PC-3 (cell line): ENCODE measurements around the gene CHTOP. TPM values are rescaled to one million over a fixed set of nuclear protein-coding genes. Genes with fewer than 3 reads are reported as not detected.

Experiments
- ATAC-seq: fragments of 200-7000 bp; cut with Tn5 transposase; 2 replicates; pipeline ENCODE4 v1.9.1; 2020; ENCODE audit warnings: mild to moderate bottlenecking, moderate library complexity
- BruUV-seq: library from RNA; stranded (reverse); fragments of 400-500 nt; replicated peaks from 2 replicates; lab custom pipeline; 2021; lab: Mats Ljungman, UMichigan
- CTCF ChIA-PET: fragments of 300-600 bp; sonication (Branson Sonifier 250); formaldehyde crosslinking; loops from one replicate; lab custom pipeline; 2022; ENCODE audit warnings: antibody characterized with exemption; lab: Charles Lee
- POLR2A ChIA-PET: fragments of 300-600 bp; sonication (Branson Sonifier 250); formaldehyde crosslinking; loops from one replicate; lab custom pipeline; 2022; ENCODE audit warnings: antibody characterized with exemption; ENCODE audit not compliant: unreplicated experiment; lab: Charles Lee
- DNase-seq: peaks from one replicate; pipeline ENCODE4 v3.0.0-alpha.2; 2015
- H2AFZ ChIP-seq: fragments of 300-600 bp; sonication (generic); 2 replicates; pipeline ENCODE4 v1.6.0; 2016; ENCODE audit warnings: antibody characterized with exemption, low read length
- H3F3A ChIP-seq: fragments of 300-600 bp; sonication (generic); one replicate; pipeline ENCODE4 v1.6.0; 2017; ENCODE audit warnings: antibody characterized with exemption, low read length, control low read depth, mild to moderate bottlenecking; ENCODE audit not compliant: unreplicated experiment
- H3K27ac ChIP-seq: fragments of 300-600 bp; sonication (generic); 2 replicates; pipeline ENCODE4 v1.5.1; 2016; ENCODE audit warnings: mild to moderate bottlenecking, low read length
- H3K27me3 ChIP-seq: fragments of 300-600 bp; sonication (generic); 2 replicates; pipeline ENCODE4 v1.6.1; 2016; ENCODE audit warnings: low read length, mixed read lengths
- H3K36me3 ChIP-seq: fragments of 300-600 bp; sonication (generic); 2 replicates; pipeline ENCODE4 v1.6.1; 2016; ENCODE audit warnings: low read depth, mixed run types, low read length, mixed read lengths
- H3K4me1 ChIP-seq: fragments of 300-600 bp; sonication (generic); 2 replicates; pipeline ENCODE4 v1.5.1; 2016; ENCODE audit warnings: low read length; ENCODE audit not compliant: insufficient read depth
- H3K4me2 ChIP-seq: fragments of 300-600 bp; sonication (generic); 2 replicates; pipeline ENCODE4 v1.6.0; 2016; ENCODE audit warnings: low read length
- H3K4me3 ChIP-seq: fragments of 300-600 bp; sonication (generic); 2 replicates; pipeline ENCODE4 v1.5.1; 2016; ENCODE audit warnings: mild to moderate bottlenecking, low read length, mixed read lengths
- H3K79me2 ChIP-seq: fragments of 300-600 bp; sonication (generic); 2 replicates; pipeline ENCODE4 v1.6.1; 2017; ENCODE audit warnings: low read length, mixed read lengths
- H3K9ac ChIP-seq: fragments of 300-600 bp; sonication (generic); 2 replicates; pipeline ENCODE4 v1.6.0; 2016; ENCODE audit warnings: mild to moderate bottlenecking, low read length
- H3K9me2 ChIP-seq: fragments of 300-600 bp; sonication (generic); replicated peaks from 2 replicates; pipeline ENCODE4 v1.6.1; 2016; ENCODE audit warnings: mixed run types, low read length, mixed read lengths
- H3K9me3 ChIP-seq: fragments of 300-600 bp; sonication (generic); 2 replicates; pipeline ENCODE4 v1.6.1; 2016; ENCODE audit warnings: low read length, mixed read lengths
- H4K20me1 ChIP-seq: fragments of 300-600 bp; sonication (generic); 2 replicates; pipeline ENCODE4 v1.6.1; 2016; ENCODE audit warnings: low read length, mixed read lengths
- EZH2 ChIP-seq: fragments of 300-600 bp; sonication (generic); IDR thresholded peaks from one replicate; pipeline ENCODE4 v1.6.1; 2017; ENCODE audit warnings: antibody characterized with exemption, mild to moderate bottlenecking, low read length; ENCODE audit not compliant: unreplicated experiment
- EZH2phosphoT487 ChIP-seq: fragments of 300-600 bp; sonication (generic); IDR thresholded peaks from 2 replicates; pipeline ENCODE4 v1.6.1; 2018; ENCODE audit warnings: mild to moderate bottlenecking, antibody characterized with exemption, low read length, borderline replicate concordance
- intact Hi-C: fragments of 100-400 bp; cut with micrococcal nuclease; formaldehyde crosslinking; loops from 2 replicates; pipeline ENCODE4 v1.9.0; 2023
- total RNA-seq: library from RNA; depleted of rRNA; stranded (reverse); fragments of >200 nt; gene quantifications from 2 replicates; pipeline ENCODE4 v1.2.3, GENCODE V29; 2014
- TF ChIP-seq, protein P1 (sequence below): fragments of 300-600 bp; sonication (generic); conservative IDR thresholded peaks from 2 replicates; pipeline ENCODE4 v1.5.1; 2017; ENCODE audit warnings: antibody characterized with exemption, low read depth, mild to moderate bottlenecking, low read length

The CHTOP gene
- total RNA-seq, 1 experiment from 2014 or later: 101 TPM

DNA sequence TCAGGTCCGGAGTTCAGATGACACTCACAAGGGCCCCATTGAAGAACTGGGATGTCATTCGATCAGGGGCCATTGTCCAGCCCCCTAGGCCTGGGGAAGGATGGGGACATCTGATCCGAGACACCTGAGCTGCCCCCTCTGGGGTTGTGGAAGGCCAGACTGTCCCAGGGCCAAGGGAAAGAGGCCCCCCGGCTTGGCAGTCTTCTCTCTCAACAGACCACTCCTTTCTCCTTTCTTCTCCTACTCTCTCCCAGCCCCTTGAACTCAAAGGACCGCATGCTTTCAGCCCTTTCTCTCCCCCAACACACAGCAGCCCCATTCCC, 4.6 kb upstream of the CHTOP start:
- H3K4me3 ChIP-seq: no peak overlapping the region
- H3K4me2 ChIP-seq: no peak overlapping the region
- H4K20me1 ChIP-seq: no peaks in the 10 kb centered on the region
- no peaks in the 10 kb centered on the region for H3K27me3 ChIP-seq
- DNase-seq (no peak), ATAC-seq (no peak)
- no peaks in the 10 kb centered on the region for H3F3A ChIP-seq
- POLR2A ChIA-PET: no interaction called here
- H2AFZ ChIP-seq: no peak overlapping the region
- CTCF ChIA-PET: interaction anchor here (1.0 kb wide), 1 partner anchor 12 kb away, joined by 3 read pairs; no protein-coding TSS in a partner anchor
- TF ChIP-seq, protein P1, sequence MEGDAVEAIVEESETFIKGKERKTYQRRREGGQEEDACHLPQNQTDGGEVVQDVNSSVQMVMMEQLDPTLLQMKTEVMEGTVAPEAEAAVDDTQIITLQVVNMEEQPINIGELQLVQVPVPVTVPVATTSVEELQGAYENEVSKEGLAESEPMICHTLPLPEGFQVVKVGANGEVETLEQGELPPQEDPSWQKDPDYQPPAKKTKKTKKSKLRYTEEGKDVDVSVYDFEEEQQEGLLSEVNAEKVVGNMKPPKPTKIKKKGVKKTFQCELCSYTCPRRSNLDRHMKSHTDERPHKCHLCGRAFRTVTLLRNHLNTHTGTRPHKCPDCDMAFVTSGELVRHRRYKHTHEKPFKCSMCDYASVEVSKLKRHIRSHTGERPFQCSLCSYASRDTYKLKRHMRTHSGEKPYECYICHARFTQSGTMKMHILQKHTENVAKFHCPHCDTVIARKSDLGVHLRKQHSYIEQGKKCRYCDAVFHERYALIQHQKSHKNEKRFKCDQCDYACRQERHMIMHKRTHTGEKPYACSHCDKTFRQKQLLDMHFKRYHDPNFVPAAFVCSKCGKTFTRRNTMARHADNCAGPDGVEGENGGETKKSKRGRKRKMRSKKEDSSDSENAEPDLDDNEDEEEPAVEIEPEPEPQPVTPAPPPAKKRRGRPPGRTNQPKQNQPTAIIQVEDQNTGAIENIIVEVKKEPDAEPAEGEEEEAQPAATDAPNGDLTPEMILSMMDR: no peak
- TF ChIP-seq EZH2phosphoT487 (no peak), EZH2 (no peak)
- H3K9me3 ChIP-seq: no peaks in the 10 kb centered on the region
- H3K9me2 ChIP-seq: no peaks in the 10 kb centered on the region
- BruUV-seq: no TSS peak
- peaks cover 11% of the 10 kb centered on the region; the same call in 1 of the 2 replicates for H3K36me3 ChIP-seq
- intact Hi-C loops: no loop called here
- H3K79me2 ChIP-seq: peaks cover 37% of the 10 kb centered on the region
- H3K9ac ChIP-seq: no peak overlapping the region
- peaks cover 38% of the 10 kb centered on the region for H3K4me1 ChIP-seq
- H3K27ac ChIP-seq: no peak overlapping the region

- CTCF ChIA-PET: no interaction called here
- no peaks in the 10 kb centered on the region for H3K27me3 ChIP-seq
- H3K27ac ChIP-seq: no peak overlapping the region
- no peaks in the 10 kb centered on the region for H3K9me2 ChIP-seq
- intact Hi-C loops: no loop called here
- BruUV-seq: no TSS peak
- no peak overlapping the region for H3K4me2 ChIP-seq
- peaks cover 33% of the 10 kb centered on the region for H3K4me1 ChIP-seq
- H3F3A ChIP-seq: no peaks in the 10 kb centered on the region
- H3K4me3 ChIP-seq: no peak overlapping the region
- H3K36me3 ChIP-seq: peaks cover 7% of the 10 kb centered on the region; the same call in 1 of the 2 replicates
- TF ChIP-seq EZH2phosphoT487 (no peak), EZH2 (no peak)
- TF ChIP-seq, protein P1: no peak
- no peaks in the 10 kb centered on the region for H4K20me1 ChIP-seq
- ATAC-seq: no peak
- peaks cover 37% of the 10 kb centered on the region for H3K79me2 ChIP-seq
- POLR2A ChIA-PET: no interaction called here
- DNase-seq: no peak
- H3K9me3 ChIP-seq: no peaks in the 10 kb centered on the region
- no peak overlapping the region for H3K9ac ChIP-seq
- no peak overlapping the region for H2AFZ ChIP-seq
These were observed 3.9 kb upstream of the CHTOP start for GRCh38 chr1:153629971-153630370.

GRCh38 chr1:153630384-153630783, 3.5 kb upstream of the CHTOP start:
- peaks cover 29% of the 10 kb centered on the region for H3K4me1 ChIP-seq
- no peaks in the 10 kb centered on the region for H3K27me3 ChIP-seq
- DNase-seq (no peak), ATAC-seq (no peak)
- no peak overlapping the region for H3K4me2 ChIP-seq
- no TSS peak for BruUV-seq
- no peak overlapping the region for H3K27ac ChIP-seq
- H3K36me3 ChIP-seq: peaks cover 3% of the 10 kb centered on the region; the same call in 1 of the 2 replicates
- no peaks in the 10 kb centered on the region for H3F3A ChIP-seq
- CTCF ChIA-PET: no interaction called here
- POLR2A ChIA-PET: no interaction called here
- H4K20me1 ChIP-seq: 0 out of 2 replicates have a peak, but pooled peaks cover under 1% of the 10 kb centered on the region
- no peaks in the 10 kb centered on the region for H3K9me3 ChIP-seq
- H3K4me3 ChIP-seq: no peak overlapping the region
- H3K9ac ChIP-seq: no peak overlapping the region
- TF ChIP-seq, protein P1: no peak
- no peak for TF ChIP-seq EZH2
- no peak for TF ChIP-seq EZH2phosphoT487
- intact Hi-C loops: no loop called here
- H3K79me2 ChIP-seq: peaks cover 37% of the 10 kb centered on the region
- no peak overlapping the region for H2AFZ ChIP-seq
- H3K9me2 ChIP-seq: no peaks in the 10 kb centered on the region
